SK-N-MC (cell line): ENCODE data around the gene PEAK3.

Experiments used
- EZH2 ChIP-seq: fragments of 200-600 bp; sonication (generic); IDR thresholded peaks from one replicate; pipeline ENCODE4 v1.6.1; 2017; ENCODE audit warnings: antibody characterized with exemption
- FOXP2 ChIP-seq: optimal IDR thresholded peaks from 2 replicates; pipeline ENCODE3; 2011; ENCODE audit warnings: mild to moderate bottlenecking, moderate library complexity; ENCODE audit not compliant: insufficient read depth; ENCODE audit errors: extremely low read length, control extremely low read depth
- POLR2AphosphoS5 ChIP-seq: IDR thresholded peaks from 2 replicates; pipeline ENCODE4 v1.6.1; 2012; ENCODE audit warnings: mild to moderate bottlenecking, low read depth, low read length, borderline replicate concordance

DNA sequence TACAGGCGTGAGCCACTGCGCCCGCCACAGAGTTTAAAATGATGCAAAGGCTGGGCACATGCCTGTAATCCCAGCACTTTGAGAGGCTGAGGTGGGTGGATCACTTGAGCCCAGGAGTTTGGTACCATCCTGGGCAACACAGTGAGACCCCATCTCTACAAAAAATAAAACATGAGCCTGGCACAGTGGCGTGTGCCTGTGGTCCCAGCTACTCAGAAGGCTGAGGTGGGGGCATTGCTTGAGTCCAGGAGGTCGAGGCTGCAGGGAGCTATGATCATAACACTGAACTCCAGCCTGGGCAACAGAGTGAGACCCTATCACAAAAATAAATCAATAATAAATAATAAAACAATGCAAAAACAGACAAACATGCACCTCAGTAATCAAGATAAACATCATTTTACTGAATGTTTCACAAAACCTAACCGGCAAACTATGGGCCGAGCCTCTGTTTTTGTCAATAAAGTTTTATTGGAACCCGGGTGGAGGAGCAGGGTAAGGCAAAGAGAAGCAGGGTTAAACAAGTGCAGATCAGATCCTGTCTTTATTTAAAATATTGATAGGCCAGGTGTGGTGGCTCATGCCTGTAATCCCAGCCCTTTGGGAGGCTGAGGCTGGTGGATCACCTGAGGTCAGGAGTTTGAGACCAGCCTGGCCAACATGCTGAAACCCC is 2.0 kb upstream of the PEAK3 start:
- TF ChIP-seq POLR2AphosphoS5 (no peak), EZH2 (no peak), FOXP2 (no peak)
